ENCODE measurements around the gene ONECUT2. TPM values are rescaled to one million over a fixed set of nuclear protein-coding genes. Genes with fewer than 3 reads are reported as not detected.
"Not testable (repeated sequence)": the region's sequence is repeated elsewhere in the genome, so short reads cannot be mapped to it uniquely, and the experiment has no call there.

ONECUT2 gene
- total RNA-seq (2022) (0.28 and 0.86 TPM in 2 replicates), Bru-seq, nascent RNA (percentile 30 among the genes with signal in this experiment), BruChase-seq, experiment 1, labeled RNA remaining after a 2-hour chase (percentile 36 among the genes with signal in this experiment), BruChase-seq, experiment 2, labeled RNA remaining after a 6-hour chase (percentile 39 among the genes with signal in this experiment)
- long read RNA-seq, result 0 reads

DNA sequence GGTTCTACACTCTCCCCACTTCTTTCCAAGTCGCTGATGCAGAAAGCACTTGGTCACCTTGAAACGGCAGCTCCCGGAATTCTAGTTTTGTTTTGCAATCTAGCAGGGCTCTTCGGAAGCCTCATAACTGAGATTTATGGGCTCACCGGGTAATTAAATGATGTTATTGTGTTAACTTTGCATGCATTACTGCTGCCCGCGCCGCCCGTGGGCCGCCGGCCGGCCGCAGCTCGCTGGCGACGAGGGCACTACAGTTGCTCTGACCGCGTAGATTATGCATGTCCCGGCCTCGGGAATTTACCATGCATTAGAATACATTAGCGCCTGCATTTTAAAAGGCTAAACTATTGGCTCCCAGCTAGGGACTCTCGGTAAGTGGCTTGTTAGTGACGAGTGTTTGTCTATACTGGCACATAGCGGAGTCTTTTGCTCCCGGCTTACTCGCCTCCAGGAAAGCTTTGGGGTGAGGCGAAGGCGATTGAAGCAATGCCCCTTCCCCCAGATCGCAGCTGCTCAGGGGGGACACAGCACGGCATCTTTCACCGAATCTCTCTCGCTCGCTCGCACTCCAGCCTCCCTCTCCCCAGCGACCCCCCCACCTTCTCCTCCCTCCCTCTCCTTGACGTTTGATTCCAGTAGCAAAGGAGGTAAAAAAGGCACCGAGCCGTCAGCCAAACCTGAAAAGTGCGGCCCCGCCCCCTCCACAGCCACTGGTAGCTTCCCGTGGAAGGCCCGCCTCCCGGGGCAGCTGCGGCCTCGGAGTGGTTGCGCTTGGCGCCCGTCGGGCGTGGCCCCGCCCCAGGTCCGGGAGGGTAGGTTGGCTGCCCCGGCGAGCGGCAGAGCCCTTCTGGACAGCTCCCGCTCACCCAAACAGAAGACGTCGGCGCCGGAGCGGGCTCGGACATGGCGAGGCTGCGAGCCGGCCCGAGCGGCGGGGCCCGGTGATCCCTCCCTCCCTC is at the start of gene ONECUT2:
ONECUT2 (plus strand) TSS at position 839 of the 959 bp plus-strand sequence. CDS start 343 bp downstream, outside the sequence.
- DNase-seq, result peak; percentile 88 to 92
- H3K4me1 ChIP-seq, result no peaks in the 10 kb centered on the region
- CTCF ChIA-PET, result interaction anchor here (0.6 to 1.2 kb wide), 4 partner anchors 103 to 566 kb away, joined by 3 to 6 read pairs (median 4); no protein-coding TSS in a partner anchor
- Mint-ChIP-seq H3K9me3 (ENCODE audit: unreplicated experiment) (no peaks in the 10 kb centered on the region), H3K27me3 (ENCODE audit: insufficient read depth, unreplicated experiment) (peaks cover 11% of the 10 kb centered on the region), H3K4me1 (ENCODE audit: low read depth, unreplicated experiment) (no peaks in the 10 kb centered on the region), H3K27ac (ENCODE audit: unreplicated experiment) (no peak within 1 kb of the TSS), H3K36me3 (ENCODE audit: insufficient read depth, unreplicated experiment) (peaks cover 5% of the 10 kb centered on the region), H3K4me3 (ENCODE audit: unreplicated experiment) (peak within 1 kb of the TSS; percentile 76)
- intact Hi-C loops (cut with micrococcal nuclease; ENCODE audit: unreplicated experiment), result loop anchor here (5.0 kb wide), 3 partner anchors 127 to 688 kb away; no protein-coding TSS in a partner anchor
- H3K4me3 ChIP-seq (ENCODE audit: low read depth, low read length), result peak within 1 kb of the TSS; percentile 60
- no peaks in the 10 kb centered on the region for H3K36me3 ChIP-seq (ENCODE audit: control insufficient read depth, insufficient read depth, low read length)
- H3K27me3 ChIP-seq (replicated peaks; ENCODE audit: control insufficient read depth, insufficient read depth, low read length), result no peaks in the 10 kb centered on the region
- no TSS peak for BruUV-seq (replicated peaks)
- POLR2A ChIA-PET, result no interaction called here
- TF ChIP-seq CTCF (IDR thresholded peaks at IDR 0.05; ENCODE audit: insufficient read depth in 1 of 2, low read depth in 1 of 2, low read length in 1 of 2, severe bottlenecking in 1 of 2, unreplicated experiment in 1 of 2), result no peak
- H3K9me3 ChIP-seq, result no peaks in the 10 kb centered on the region

DNA sequence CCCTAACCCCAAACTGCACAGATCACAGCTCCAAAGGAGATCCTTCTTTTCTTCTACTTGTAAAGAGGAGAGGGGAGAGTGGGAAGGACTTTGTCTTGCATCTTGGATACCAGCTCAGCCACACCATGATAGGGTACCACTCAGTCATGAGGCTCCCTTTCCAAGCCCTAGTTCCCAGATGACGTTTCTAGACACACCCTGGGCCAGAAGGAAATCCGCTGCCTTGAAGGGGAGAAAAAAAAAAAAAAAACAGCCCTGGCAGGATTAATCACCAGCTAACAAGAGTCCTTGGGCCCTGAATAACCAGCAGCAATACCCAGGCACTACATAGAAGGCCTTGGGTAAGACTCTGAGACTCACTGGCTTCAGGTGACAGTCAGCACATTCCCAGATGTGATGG is 45.9 kb upstream of the ONECUT2 start:
- Histone ChIP-seq H3K4me1 (no peaks in the 10 kb centered on the region), H3K9me3 (no peaks in the 10 kb centered on the region), H3K36me3 (ENCODE audit: control insufficient read depth, insufficient read depth, low read length) (no peaks in the 10 kb centered on the region), H3K27me3 (replicated peaks; ENCODE audit: control insufficient read depth, insufficient read depth, low read length) (no peaks in the 10 kb centered on the region), H3K4me3 (ENCODE audit: low read depth, low read length) (no peak overlapping the region)
- ChIA-PET CTCF (no interaction called here), POLR2A (no interaction called here)
- no peak overlapping the region for H3K27ac Mint-ChIP-seq (ENCODE audit: unreplicated experiment)
- intact Hi-C loops (cut with micrococcal nuclease; ENCODE audit: unreplicated experiment), result no loop called here
- peaks cover 6% of the 10 kb centered on the region for H3K27me3 Mint-ChIP-seq (ENCODE audit: insufficient read depth, unreplicated experiment)
- no peak overlapping the region for H3K4me3 Mint-ChIP-seq (ENCODE audit: unreplicated experiment)
- H3K9me3 Mint-ChIP-seq (ENCODE audit: unreplicated experiment), result peaks cover 12% of the 10 kb centered on the region
- TF ChIP-seq CTCF (IDR thresholded peaks at IDR 0.05; ENCODE audit: insufficient read depth in 1 of 2, low read depth in 1 of 2, low read length in 1 of 2, severe bottlenecking in 1 of 2, unreplicated experiment in 1 of 2), result no peak
- H3K4me1 Mint-ChIP-seq (ENCODE audit: low read depth, unreplicated experiment), result no peaks in the 10 kb centered on the region
- no TSS peak for BruUV-seq (replicated peaks)
- no peaks in the 10 kb centered on the region for H3K36me3 Mint-ChIP-seq (ENCODE audit: insufficient read depth, unreplicated experiment)
- DNase-seq, result no peak

- H3K36me3 Mint-ChIP-seq (ENCODE audit: insufficient read depth, unreplicated experiment), result no peaks in the 10 kb centered on the region
- no peak overlapping the region for H3K4me3 Mint-ChIP-seq (ENCODE audit: unreplicated experiment)
- BruUV-seq (replicated peaks), result no TSS peak
- Histone ChIP-seq H3K4me3 (ENCODE audit: low read depth, low read length) (no peak overlapping the region), H3K36me3 (ENCODE audit: control insufficient read depth, insufficient read depth, low read length) (no peaks in the 10 kb centered on the region), H3K9me3 (no peaks in the 10 kb centered on the region), H3K27me3 (replicated peaks; ENCODE audit: control insufficient read depth, insufficient read depth, low read length) (no peaks in the 10 kb centered on the region), H3K4me1 (no peaks in the 10 kb centered on the region)
- H3K4me1 Mint-ChIP-seq (ENCODE audit: low read depth, unreplicated experiment), result no peaks in the 10 kb centered on the region
- no peak for DNase-seq
- no peak for TF ChIP-seq CTCF (IDR thresholded peaks at IDR 0.05; ENCODE audit: insufficient read depth in 1 of 2, low read depth in 1 of 2, low read length in 1 of 2, severe bottlenecking in 1 of 2, unreplicated experiment in 1 of 2)
- ChIA-PET CTCF (no interaction called here), POLR2A (no interaction called here)
- peaks cover 12% of the 10 kb centered on the region for H3K9me3 Mint-ChIP-seq (ENCODE audit: unreplicated experiment)
- intact Hi-C loops (cut with micrococcal nuclease; ENCODE audit: unreplicated experiment), result no loop called here
- H3K27ac Mint-ChIP-seq (ENCODE audit: unreplicated experiment), result no peak overlapping the region
- H3K27me3 Mint-ChIP-seq (ENCODE audit: insufficient read depth, unreplicated experiment), result peaks cover 6% of the 10 kb centered on the region
Measured at GRCh38 chr18:57390044-57390443, 45.1 kb upstream of the ONECUT2 start.

DNA sequence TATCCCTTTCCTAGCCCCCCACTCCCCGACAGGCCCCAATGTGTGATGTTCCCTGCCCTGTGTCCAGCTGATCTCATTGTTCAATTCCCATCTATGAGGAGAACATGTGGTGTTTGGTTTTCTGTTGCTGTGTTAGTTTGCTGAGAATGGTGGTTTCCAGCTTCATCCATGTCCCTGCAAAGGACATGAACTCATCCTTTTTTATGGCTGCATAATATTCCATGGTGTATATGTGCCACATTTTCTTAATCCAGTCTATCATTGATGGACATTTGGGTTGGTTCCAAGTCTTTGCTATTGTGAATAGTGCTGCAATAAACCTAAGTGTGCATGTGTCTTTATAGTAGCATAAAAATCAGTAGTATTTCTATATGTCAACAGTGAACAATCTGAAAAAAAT is 40.4 kb upstream of the ONECUT2 start:
- BruUV-seq (replicated peaks); H3K27ac Mint-ChIP-seq (ENCODE audit: unreplicated experiment): not testable (repeated sequence)

More for the DNA sequence above, 40.4 kb upstream of the ONECUT2 start:
- intact Hi-C loops (cut with micrococcal nuclease; ENCODE audit: unreplicated experiment); H3K36me3 ChIP-seq (ENCODE audit: control insufficient read depth, insufficient read depth, low read length); H3K4me3 Mint-ChIP-seq (ENCODE audit: unreplicated experiment); POLR2A ChIA-PET; H3K27me3 Mint-ChIP-seq (ENCODE audit: insufficient read depth, unreplicated experiment); H3K4me1 ChIP-seq; CTCF ChIA-PET; DNase-seq; H3K4me3 ChIP-seq (ENCODE audit: low read depth, low read length); H3K4me1 Mint-ChIP-seq (ENCODE audit: low read depth, unreplicated experiment); H3K9me3 ChIP-seq; H3K36me3 Mint-ChIP-seq (ENCODE audit: insufficient read depth, unreplicated experiment); H3K27me3 ChIP-seq (replicated peaks; ENCODE audit: control insufficient read depth, insufficient read depth, low read length): not testable (repeated sequence)
- H3K9me3 Mint-ChIP-seq (ENCODE audit: unreplicated experiment), result peaks cover 12% of the 10 kb centered on the region
